Body of pancreas (tissue), 4 donors: ENCODE measurements around the gene JPH2. TPM values are rescaled to one million over a fixed set of nuclear protein-coding genes. Genes with fewer than 3 reads are reported as not detected.

Source experiments
- ATAC-seq: fragments of 150-250 bp; one replicate; pipeline ENCODE4 v1.9.1; 2016
- DNase-seq, 4 donors: peaks; one replicate each; pipeline ENCODE4 v3.0.0-alpha.2; 2019
- H3K27ac ChIP-seq, 4 donors: fragments of 200-600 bp; sonication (generic); 1 replicate in 3 of 4; 2 replicates in 1 of 4; pipeline versions ENCODE4 v1.5.1 to v1.6.1; 2016 to 2019; ENCODE audit warnings: mild to moderate bottlenecking in 1 of 4, mixed read lengths in 1 of 4, moderate library complexity in 1 of 4
- H3K27me3 ChIP-seq, 2 donors: fragments of 200-600 bp; sonication (generic); one replicate each; pipeline ENCODE4 v1.6.0; 2016; ENCODE audit warnings: mild to moderate bottlenecking in 1 of 2
- H3K36me3 ChIP-seq, 2 donors: fragments of 200-600 bp; sonication (generic); replicated peaks in 1 of 2; 2 replicates each; pipeline ENCODE4 v1.5.1; 2016; ENCODE audit warnings: low read depth in 2 of 2; ENCODE audit not compliant: insufficient read depth in 1 of 2
- H3K4me1 ChIP-seq: fragments of 200-600 bp; sonication (generic); one replicate; pipeline ENCODE4 v1.6.0; 2016
- H3K4me3 ChIP-seq, 2 donors: fragments of 200-600 bp; sonication (generic); 1 replicate in 1 of 2; 2 replicates in 1 of 2; pipeline ENCODE4 v1.5.1; 2016 to 2019
- H3K9me3 ChIP-seq, 3 donors: fragments of 200-600 bp; sonication (generic); 1 replicate in 2 of 3; 2 replicates in 1 of 3; pipeline ENCODE4 v1.5.1; 2016
- CTCF ChIP-seq, 7 experiments: fragments of 450-650 bp in 4 of 7; fragments of 200-600 bp in 3 of 7; sonication (generic) in 3 of 7; IDR thresholded peaks; one replicate each; pipeline ENCODE4 v1.5.1; 2016 to 2019; ENCODE audit warnings: antibody characterized with exemption in 7 of 7
- POLR2A ChIP-seq, 3 donors: fragments of 450-650 bp; IDR thresholded peaks; one replicate each; pipeline ENCODE4 v1.6.1; 2016; ENCODE audit warnings: antibody characterized with exemption in 3 of 3, mild to moderate bottlenecking in 2 of 3
- WGBS, 2 donors: methylation state at CpG; one replicate each; pipeline ENCODE4 v1.1.5; 2017; 5-methylcytosine and 5-hydroxymethylcytosine counted together
- intact Hi-C: fragments of 100-400 bp; cut with DNase I; formaldehyde crosslinking; loops from one replicate; pipeline ENCODE4 v1.15.1; 2023
- total RNA-seq, 2 donors: library from RNA; depleted of rRNA; stranded (reverse); fragments of >200 nt; gene quantifications; one replicate each; pipeline ENCODE4 v1.1.0, GENCODE V29; 2016

Gene JPH2
- total RNA-seq, 2 donors from 2014 or later, result 1.6 to 2.1 TPM

- 63 to 71% methylated on average over 7 to 8 of the region's 8 CpGs for WGBS, 2 donors
- Histone ChIP-seq H3K27me3 (peaks cover 0 to 10% of the 10 kb centered on the region in 2 donors), H3K4me3 (no peak overlapping the region), H3K4me1 (no peaks in the 10 kb centered on the region), H3K27ac (no peak overlapping the region), H3K9me3 (no peaks in the 10 kb centered on the region), H3K36me3 (no peaks in the 10 kb centered on the region)
- ATAC-seq, result no peak
- no peak for DNase-seq
- intact Hi-C loops, result loop anchor here (5.0 to 10.0 kb wide), 2 partner anchors 70 to 487 kb away; partner anchors contain the start of gene JPH2
- TF ChIP-seq POLR2A (IDR thresholded peaks at IDR 0.05) (no peak), CTCF (IDR thresholded peaks at IDR 0.05) (no peak)
Measured at GRCh38 chr20:44117296-44118184, 69.4 kb downstream of the JPH2 start.

GRCh38 chr20:44115762-44116644 lies 71.0 kb downstream of the JPH2 start:
- Histone ChIP-seq H3K9me3 (no peaks in the 10 kb centered on the region), H3K36me3 (no peaks in the 10 kb centered on the region), H3K27me3 (peaks cover 0 to 10% of the 10 kb centered on the region in 2 donors), H3K4me1 (no peaks in the 10 kb centered on the region), H3K27ac (no peak overlapping the region), H3K4me3 (no peak overlapping the region)
- TF ChIP-seq POLR2A (IDR thresholded peaks at IDR 0.05), result no peak
- no peak for TF ChIP-seq CTCF (IDR thresholded peaks at IDR 0.05)
- intact Hi-C loops, result loop anchor here (5.0 to 10.0 kb wide), 2 partner anchors 71 to 489 kb away; partner anchors contain the start of gene JPH2
- DNase-seq (no peak), ATAC-seq (no peak)
- WGBS, 2 donors, result 28 to 63% methylated on average over 2 to 61 of the region's 76 CpGs

- DNase-seq (no peak), ATAC-seq (no peak)
- Histone ChIP-seq H3K36me3 (no peaks in the 10 kb centered on the region), H3K27ac (no peak overlapping the region), H3K27me3 (peaks cover 0 to 10% of the 10 kb centered on the region in 2 donors), H3K9me3 (no peaks in the 10 kb centered on the region), H3K4me3 (no peak overlapping the region), H3K4me1 (no peaks in the 10 kb centered on the region)
- intact Hi-C loops, result loop anchor here (5.0 to 10.0 kb wide), 2 partner anchors 72 to 490 kb away; partner anchors contain the start of gene JPH2
- TF ChIP-seq POLR2A (IDR thresholded peaks at IDR 0.05) (no peak), CTCF (IDR thresholded peaks at IDR 0.05) (no peak)
- WGBS, 2 donors, result 74 to 79% methylated on average over 7 of the region's 7 CpGs
Measured at GRCh38 chr20:44115181-44115580, 71.8 kb downstream of the JPH2 start.

- no peak overlapping the region for H3K27ac ChIP-seq
- no peaks in the 10 kb centered on the region for H3K4me1 ChIP-seq
- TF ChIP-seq CTCF (IDR thresholded peaks at IDR 0.05) (no peak), POLR2A (IDR thresholded peaks at IDR 0.05) (no peak)
- DNase-seq (no peak), ATAC-seq (no peak)
- intact Hi-C loops, result loop anchor here (10.0 kb wide), 1 partner anchor 491 kb away; no protein-coding TSS in a partner anchor
- H3K27me3 ChIP-seq, result peaks cover 0 to 10% of the 10 kb centered on the region in 2 donors
- no peak overlapping the region for H3K4me3 ChIP-seq
- H3K9me3 ChIP-seq, result no peaks in the 10 kb centered on the region
- 48 to 49% methylated on average over 8 of the region's 8 CpGs for WGBS, 2 donors
- H3K36me3 ChIP-seq, result no peaks in the 10 kb centered on the region
Measured at GRCh38 chr20:44113618-44114376, 73.2 kb downstream of the JPH2 start.
